ENCODE data around the gene BAD. TPM values are rescaled to one million over a fixed set of nuclear protein-coding genes. Genes with fewer than 3 reads are reported as not detected.

BAD gene
- total RNA-seq, 1 donor from 2014 or later, result 156 TPM

DNA sequence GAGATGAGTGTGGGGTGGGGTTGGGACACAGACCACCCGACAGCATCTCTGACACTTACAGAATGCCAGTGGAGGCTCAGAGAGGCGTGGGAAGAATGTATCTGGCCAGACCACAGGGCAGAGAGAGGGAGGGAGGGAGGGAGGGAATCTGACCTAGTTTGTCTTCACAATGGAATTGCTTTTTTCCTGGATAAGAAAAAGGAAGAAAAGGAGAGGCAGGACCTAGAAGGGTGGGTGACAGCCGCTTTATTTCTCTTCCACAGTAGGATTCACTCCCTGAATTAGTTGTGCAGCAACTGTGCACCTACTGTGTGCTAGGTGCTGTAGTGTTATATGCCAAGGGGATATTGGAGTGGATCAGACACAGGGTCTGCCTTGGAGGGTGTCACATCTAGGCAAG is 10.3 kb upstream of the BAD start:
- no peak overlapping the region for H3K4me3 ChIP-seq (ENCODE audit: low read depth, low read length)
- DNase-seq (ENCODE audit: low read depth), result no peak
- TF ChIP-seq, protein P1, sequence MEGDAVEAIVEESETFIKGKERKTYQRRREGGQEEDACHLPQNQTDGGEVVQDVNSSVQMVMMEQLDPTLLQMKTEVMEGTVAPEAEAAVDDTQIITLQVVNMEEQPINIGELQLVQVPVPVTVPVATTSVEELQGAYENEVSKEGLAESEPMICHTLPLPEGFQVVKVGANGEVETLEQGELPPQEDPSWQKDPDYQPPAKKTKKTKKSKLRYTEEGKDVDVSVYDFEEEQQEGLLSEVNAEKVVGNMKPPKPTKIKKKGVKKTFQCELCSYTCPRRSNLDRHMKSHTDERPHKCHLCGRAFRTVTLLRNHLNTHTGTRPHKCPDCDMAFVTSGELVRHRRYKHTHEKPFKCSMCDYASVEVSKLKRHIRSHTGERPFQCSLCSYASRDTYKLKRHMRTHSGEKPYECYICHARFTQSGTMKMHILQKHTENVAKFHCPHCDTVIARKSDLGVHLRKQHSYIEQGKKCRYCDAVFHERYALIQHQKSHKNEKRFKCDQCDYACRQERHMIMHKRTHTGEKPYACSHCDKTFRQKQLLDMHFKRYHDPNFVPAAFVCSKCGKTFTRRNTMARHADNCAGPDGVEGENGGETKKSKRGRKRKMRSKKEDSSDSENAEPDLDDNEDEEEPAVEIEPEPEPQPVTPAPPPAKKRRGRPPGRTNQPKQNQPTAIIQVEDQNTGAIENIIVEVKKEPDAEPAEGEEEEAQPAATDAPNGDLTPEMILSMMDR (conservative IDR thresholded peaks at IDR 0.05; ENCODE audit: low read depth, low read length), result no peak

DNA sequence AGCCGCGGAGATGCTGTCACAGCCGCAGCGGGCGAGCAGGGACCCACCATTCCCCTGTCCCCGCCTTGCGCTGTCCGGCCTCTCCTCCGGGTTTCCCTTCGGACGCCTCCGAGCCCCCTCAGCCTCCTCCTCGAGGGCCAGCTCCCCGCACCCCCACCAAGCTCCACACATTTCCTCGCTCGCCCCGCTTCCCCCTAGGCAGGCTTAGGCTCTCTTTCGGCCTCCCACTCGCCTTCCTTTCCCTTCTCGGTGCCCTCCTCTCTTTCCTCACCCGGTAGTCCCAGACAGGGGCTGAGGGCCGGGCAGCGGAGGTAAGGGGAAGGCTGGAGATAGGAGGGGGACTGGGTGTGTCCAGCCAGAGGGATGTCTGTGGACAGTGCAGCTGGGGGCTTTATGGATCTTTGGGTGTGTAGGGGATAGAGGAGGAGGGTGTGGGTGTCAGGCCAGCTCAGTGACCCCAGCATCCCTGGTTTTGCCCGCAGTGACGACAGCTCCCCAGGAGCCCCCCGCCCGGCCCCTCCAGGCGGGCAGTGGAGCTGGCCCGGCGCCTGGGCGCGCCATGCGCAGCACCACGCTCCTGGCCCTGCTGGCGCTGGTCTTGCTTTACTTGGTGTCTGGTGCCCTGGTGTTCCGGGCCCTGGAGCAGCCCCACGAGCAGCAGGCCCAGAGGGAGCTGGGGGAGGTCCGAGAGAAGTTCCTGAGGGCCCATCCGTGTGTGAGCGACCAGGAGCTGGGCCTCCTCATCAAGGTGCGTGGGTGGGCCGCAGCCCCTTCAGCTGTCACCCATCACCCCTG is 8.2 kb upstream of the BAD start:
- TF ChIP-seq, protein P1 (conservative IDR thresholded peaks at IDR 0.05; ENCODE audit: low read depth, low read length), result no peak
- no peak for DNase-seq (ENCODE audit: low read depth)
- H3K4me3 ChIP-seq (ENCODE audit: low read depth, low read length), result no peak overlapping the region

DNA sequence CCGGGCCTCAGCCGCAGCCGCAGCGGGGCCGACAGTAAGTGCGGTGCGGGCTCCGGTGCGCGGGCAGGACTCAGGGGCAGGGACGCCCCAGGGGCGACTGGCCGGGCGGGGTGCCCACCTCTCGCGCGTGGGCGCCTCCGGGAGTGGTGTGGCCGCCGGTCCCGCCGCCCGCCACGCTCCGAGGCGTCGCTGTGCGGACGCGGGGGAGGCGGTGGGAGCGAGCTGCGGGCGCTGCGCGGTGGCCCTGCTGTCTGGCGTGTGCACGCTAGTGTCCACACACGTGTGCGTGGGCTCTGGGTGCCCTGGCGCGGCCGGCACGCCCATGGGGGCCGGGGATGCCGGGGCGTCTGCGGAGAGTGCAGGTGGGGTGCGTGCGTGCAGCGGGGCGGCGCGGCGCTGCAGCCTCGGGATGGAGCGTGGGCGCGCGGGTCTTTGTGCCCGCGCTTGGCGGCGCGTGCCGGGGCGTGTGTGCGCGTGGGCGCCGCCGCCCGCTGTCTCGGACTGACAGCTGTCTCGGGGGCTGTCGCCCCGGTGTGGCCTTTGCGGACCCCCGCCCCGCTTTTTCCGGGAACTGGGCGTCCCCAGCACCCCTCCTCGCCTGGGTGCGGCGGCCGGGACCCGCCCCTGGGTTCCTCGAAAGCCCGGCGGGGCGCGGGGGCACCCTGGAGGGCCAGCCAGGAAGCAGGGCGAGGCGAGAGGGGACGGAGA is 7.4 kb upstream of the BAD start:
- no peak overlapping the region for H3K4me3 ChIP-seq (ENCODE audit: low read depth, low read length)
- no peak for DNase-seq (ENCODE audit: low read depth)
- TF ChIP-seq, protein P1 (conservative IDR thresholded peaks at IDR 0.05; ENCODE audit: low read depth, low read length), result no peak

DNA sequence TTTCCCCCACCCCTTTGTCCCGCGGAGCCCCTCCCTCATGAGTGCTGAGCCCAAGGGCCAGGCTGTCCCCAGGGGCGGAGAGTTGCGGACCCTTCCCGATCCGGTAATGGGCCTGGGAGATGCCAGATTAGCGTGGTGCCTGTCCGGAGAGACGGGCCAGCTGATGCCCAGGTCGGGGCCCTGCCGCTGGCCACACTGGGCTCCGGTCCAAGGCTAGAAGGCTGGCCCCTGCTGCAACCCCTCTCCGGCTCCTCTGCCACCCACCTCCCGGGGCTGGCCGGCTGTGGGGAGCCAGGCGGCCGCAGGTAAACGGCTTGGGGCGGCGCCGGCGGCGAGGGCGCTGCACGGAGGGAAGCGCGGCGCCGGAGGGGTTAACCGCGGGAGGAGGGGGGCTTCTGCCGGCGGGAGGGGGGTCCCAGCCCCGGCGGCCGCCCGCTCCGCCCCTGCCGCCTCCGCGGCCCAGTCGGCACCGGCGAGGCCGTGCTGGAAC is 6.8 kb upstream of the BAD start, which contains the start of gene KCNK4:
TSS of gene KCNK4 (plus strand) at position 41 of the 490 bp plus-strand sequence. CDS start 1,717 bp downstream, outside the sequence.
- TF ChIP-seq, protein P1 (conservative IDR thresholded peaks at IDR 0.05; ENCODE audit: low read depth, low read length), result no peak
- H3K4me3 ChIP-seq (ENCODE audit: low read depth, low read length), result no peak within 1 kb of the TSS
- DNase-seq (ENCODE audit: low read depth), result no peak

- DNase-seq (ENCODE audit: low read depth), result no peak
- no peak overlapping the region for H3K4me3 ChIP-seq (ENCODE audit: low read depth, low read length)
- TF ChIP-seq, protein P1 (conservative IDR thresholded peaks at IDR 0.05; ENCODE audit: low read depth, low read length), result no peak
Measured at GRCh38 chr11:64290352-64291261, 6.1 kb upstream of the BAD start.

DNA sequence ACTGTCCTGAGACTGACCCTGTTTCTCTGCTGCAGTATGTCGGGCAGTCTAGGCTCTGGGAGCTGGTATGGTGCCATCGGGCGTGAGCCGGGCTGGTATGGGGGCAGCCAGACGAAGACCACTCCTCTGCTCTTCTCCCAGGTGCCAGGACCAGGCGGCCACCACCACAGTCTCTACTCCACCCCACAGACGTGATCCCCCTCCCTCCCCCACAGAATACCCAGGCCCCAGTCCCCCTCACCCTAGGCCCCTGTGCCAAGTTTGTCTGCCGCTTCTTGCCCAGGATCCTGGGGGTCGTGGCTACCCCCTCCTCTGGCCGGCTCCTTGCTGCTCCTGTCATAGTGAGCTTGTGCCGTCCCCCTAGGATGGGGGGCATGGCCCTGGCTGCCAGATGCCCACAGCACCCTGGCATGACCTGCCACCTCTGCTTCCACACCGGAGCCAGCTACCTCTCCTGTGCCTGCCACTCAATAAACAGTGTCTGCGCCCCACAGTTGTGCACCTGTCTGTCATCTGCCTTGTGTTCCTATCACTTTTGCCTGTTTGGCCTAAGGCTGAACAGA is 4.6 kb upstream of the BAD start:
- DNase-seq (ENCODE audit: low read depth), result no peak
- TF ChIP-seq, protein P1 (conservative IDR thresholded peaks at IDR 0.05; ENCODE audit: low read depth, low read length), result no peak
- H3K4me3 ChIP-seq (ENCODE audit: low read depth, low read length), result no peak overlapping the region
